Kidney epithelial cell (primary cell): Measurements from ENCODE around the gene DYTN. TPM values are rescaled to one million over a fixed set of nuclear protein-coding genes. Genes with fewer than 3 reads are reported as not detected.

Experiments
- DNase-seq: peaks from one replicate; pipeline ENCODE4 v3.0.0-alpha.2; 2010; ENCODE audit warnings: low read depth
- H3K27me3 ChIP-seq: 2 replicates; pipeline ENCODE4 v1.6.0; 2011; ENCODE audit warnings: low read length; ENCODE audit not compliant: control insufficient read depth, insufficient read depth
- H3K36me3 ChIP-seq: 2 replicates; pipeline ENCODE4 v1.5.1; 2011; ENCODE audit warnings: low read length; ENCODE audit not compliant: control insufficient read depth, insufficient read depth
- H3K4me3 ChIP-seq: 2 replicates; pipeline ENCODE4 v1.5.1; 2011; ENCODE audit warnings: low read depth, mild to moderate bottlenecking, control low read depth, low read length
- total RNA-seq: library from RNA; depleted of rRNA; stranded (reverse); fragments of >200 nt; gene quantifications from 2 replicates; pipeline ENCODE4 v1.2.3, GENCODE V29; 2015
- TF ChIP-seq, protein P1 (sequence below): IDR thresholded peaks from 2 replicates; pipeline ENCODE4 v1.5.1; 2011; ENCODE audit warnings: mild to moderate bottlenecking, moderate library complexity, low read length, control low read depth, inconsistent platforms; ENCODE audit not compliant: insufficient read depth, poor library complexity, severe bottlenecking

Gene DYTN
- total RNA-seq, 1 donor from 2014 or later, result not detected

DNA sequence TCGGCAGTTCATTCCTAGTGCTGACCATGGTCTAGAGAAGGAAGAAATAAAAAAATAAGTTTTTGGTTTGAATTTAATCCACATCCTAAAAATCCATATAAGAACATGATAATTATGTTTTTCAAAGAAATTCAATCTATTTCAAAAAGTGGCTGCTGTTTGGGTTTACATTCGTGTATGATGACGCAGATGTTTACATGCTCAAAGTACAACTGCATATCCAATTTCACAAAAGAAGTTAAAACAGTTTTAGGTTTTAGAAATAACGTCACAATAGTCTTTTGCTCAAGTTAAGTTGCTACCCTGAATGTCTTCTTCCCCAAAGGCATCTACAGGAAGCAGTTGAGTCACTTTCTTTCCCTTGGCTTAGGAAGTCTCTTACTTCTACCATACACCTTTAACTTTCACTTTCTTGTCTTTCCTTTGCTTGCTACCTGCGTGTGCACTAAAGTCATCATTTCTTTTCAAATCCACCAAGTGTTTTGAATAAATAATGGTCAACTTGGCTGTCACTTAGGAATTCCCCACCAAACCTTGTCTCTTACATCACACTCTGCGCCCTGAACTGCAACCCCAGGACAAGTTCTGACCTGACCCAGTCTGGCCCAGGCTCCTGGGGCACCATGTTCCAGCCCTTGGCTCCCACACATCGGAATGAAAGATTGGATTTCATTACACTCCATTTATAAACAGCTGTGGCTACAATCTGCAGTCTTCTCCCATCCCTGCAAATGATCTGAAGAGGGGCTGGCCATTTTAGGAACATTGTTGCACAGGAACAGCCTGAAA, 47.5 kb downstream of the DYTN start:
- TF ChIP-seq, protein P1, sequence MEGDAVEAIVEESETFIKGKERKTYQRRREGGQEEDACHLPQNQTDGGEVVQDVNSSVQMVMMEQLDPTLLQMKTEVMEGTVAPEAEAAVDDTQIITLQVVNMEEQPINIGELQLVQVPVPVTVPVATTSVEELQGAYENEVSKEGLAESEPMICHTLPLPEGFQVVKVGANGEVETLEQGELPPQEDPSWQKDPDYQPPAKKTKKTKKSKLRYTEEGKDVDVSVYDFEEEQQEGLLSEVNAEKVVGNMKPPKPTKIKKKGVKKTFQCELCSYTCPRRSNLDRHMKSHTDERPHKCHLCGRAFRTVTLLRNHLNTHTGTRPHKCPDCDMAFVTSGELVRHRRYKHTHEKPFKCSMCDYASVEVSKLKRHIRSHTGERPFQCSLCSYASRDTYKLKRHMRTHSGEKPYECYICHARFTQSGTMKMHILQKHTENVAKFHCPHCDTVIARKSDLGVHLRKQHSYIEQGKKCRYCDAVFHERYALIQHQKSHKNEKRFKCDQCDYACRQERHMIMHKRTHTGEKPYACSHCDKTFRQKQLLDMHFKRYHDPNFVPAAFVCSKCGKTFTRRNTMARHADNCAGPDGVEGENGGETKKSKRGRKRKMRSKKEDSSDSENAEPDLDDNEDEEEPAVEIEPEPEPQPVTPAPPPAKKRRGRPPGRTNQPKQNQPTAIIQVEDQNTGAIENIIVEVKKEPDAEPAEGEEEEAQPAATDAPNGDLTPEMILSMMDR, result no peak
- H3K27me3 ChIP-seq, result no peaks in the 10 kb centered on the region
- no peak overlapping the region for H3K4me3 ChIP-seq
- H3K36me3 ChIP-seq, result no peaks in the 10 kb centered on the region
- DNase-seq, result no peak

DNA sequence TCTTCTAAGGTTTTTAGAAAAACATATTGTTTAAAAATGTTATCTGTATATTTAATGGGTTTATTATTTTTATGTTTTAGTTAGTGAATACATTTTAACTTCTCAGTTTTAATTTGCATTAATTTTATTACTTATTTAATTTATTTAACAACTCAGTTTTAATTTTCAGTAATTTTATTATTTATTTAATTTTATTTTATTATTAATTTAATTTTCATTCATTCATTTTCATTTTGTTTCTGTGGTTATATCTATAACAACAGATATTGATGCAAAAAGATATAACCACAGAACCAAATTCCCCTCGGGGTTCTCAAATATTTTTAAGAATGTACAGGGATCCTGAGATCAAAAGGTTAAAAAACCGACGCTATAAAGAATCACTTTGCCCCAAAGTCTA, 52.9 kb downstream of the DYTN start:
- DNase-seq, result no peak
- Histone ChIP-seq H3K4me3 (no peak overlapping the region), H3K36me3 (no peaks in the 10 kb centered on the region), H3K27me3 (no peaks in the 10 kb centered on the region)
- TF ChIP-seq, protein P1, result no peak

DNA sequence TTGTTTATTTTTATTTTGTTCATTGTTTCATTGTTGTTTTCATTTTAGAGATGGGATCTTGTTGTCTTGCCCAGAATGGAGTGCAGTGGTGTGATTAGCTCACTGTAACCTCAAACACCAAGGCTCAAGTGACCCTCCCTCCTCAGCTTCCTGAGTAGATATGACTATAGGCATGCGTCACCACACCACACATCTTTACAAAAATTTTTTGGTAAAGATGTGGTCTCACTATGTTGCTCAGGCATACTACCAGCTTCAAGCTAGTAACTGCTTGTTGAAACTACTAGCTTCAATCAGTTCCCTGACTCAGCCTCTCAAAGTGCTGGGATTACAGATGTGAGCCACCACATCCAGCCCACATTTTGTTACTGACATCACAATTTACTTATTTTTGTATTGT, 61.1 kb downstream of the DYTN start:
- TF ChIP-seq, protein P1, result no peak
- Histone ChIP-seq H3K4me3 (no peak overlapping the region), H3K27me3 (no peaks in the 10 kb centered on the region), H3K36me3 (no peaks in the 10 kb centered on the region)
- DNase-seq, result no peak

DNA sequence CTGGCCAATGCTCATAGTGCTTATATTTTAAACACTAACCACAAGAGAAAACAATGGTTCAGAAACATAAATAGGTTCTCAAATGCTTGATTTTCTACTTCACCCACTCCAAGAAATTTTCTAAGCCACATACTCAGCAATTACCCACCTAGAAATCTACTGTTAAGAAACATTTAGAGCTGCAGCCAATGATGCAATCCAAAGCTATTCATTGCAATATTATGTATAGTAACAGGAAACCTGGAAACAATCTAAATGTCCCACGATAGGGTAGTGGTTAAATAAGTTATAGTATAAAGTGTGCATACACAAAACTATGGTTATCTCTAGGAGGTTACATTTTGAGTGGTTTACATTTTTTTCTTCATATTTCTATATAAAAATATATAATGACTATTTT, 70.2 kb downstream of the DYTN start:
- Histone ChIP-seq H3K36me3 (no peaks in the 10 kb centered on the region), H3K27me3 (peaks cover 2% of the 10 kb centered on the region), H3K4me3 (no peak overlapping the region)
- TF ChIP-seq, protein P1, result no peak
- DNase-seq, result no peak

DNA sequence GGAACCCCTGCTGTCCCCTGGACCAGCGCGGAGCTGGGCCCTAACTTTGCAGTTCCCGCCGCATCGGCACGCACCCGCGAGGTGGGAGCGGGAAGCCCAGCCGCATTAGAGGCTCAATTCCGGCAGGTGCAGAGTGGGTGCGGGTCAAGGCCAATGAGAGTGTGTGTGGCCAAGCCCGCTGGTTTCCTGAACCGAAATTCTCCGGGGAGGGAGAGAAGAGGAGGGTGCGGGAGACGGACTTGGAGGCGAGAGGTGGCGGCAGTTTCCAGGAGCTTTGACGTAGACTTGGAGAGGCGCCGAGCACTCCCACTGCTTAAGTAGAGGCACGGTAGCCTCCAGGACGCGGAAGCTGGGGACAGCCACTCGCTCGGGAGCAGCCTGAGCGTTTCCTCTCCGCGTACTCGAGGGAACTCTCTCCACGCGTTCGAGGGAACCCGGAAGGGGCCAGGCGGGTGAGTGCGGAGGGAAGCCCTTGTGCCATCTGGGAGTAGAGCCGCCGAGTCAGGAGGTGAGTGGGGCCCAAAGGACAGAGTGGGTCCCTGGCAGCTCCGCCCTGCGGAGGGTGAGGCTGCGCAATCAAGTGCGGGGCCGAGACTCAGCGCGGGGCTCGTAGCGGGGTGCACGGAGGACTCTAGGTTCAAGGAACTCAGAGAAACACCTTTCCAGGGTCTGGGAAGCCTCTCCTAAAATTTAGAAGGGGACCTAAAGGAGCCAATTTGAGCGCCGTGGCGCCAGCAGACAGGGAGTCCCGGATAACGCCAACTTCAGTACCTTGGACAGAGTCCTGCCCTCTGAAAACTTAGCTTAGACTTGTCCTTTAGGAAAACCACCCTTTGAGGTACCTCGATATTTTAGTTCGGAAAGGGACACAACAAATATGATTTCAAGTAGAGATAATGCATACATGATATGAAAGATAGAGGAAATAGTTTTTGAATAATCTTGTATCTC, 75.8 kb downstream of the DYTN start, which contains the start of gene FAM237A:
FAM237A (plus strand) TSS at position 413 of the 951 bp plus-strand sequence. CDS start 1,750 bp downstream, outside the sequence.
- DNase-seq, result peak; percentile 25
- no peak within 1 kb of the TSS for H3K4me3 ChIP-seq
- no peaks in the 10 kb centered on the region for H3K36me3 ChIP-seq
- H3K27me3 ChIP-seq, result peaks cover 18% of the 10 kb centered on the region
- TF ChIP-seq, protein P1, result no peak
